Body of pancreas (tissue), 4 donors: ENCODE results near the gene KYNU.

Source experiments
- POLR2A ChIP-seq, 3 donors: fragments of 450-650 bp; IDR thresholded peaks; one replicate each; pipeline ENCODE4 v1.6.1; 2016; ENCODE audit warnings: antibody characterized with exemption in 3 of 3, mild to moderate bottlenecking in 2 of 3
- TF ChIP-seq, protein P1 (sequence below), 7 experiments: fragments of 450-650 bp in 4 of 7; fragments of 200-600 bp in 3 of 7; sonication (generic) in 3 of 7; IDR thresholded peaks; one replicate each; pipeline ENCODE4 v1.5.1; 2016 to 2019; ENCODE audit warnings: antibody characterized with exemption in 7 of 7

DNA sequence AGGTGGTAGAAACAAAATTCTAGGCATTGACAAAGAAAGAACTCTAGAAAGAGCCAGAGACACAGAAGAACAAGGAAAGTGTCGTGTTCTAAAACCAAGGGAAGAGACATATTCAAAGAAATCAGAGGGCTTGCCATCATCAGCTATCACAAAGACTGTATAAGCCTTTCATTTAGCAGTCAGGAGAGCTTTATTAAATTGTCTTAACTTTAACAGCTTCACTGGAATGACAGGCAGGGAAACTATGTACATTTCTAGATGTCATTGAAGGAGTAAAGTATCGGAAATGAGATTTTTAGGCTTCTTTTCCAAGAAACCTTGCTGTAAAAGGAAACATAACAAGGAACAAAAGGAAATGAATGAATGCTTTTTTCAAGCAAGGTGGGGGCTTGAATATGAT, 15.8 kb downstream of the KYNU start:
- TF ChIP-seq, protein P1, sequence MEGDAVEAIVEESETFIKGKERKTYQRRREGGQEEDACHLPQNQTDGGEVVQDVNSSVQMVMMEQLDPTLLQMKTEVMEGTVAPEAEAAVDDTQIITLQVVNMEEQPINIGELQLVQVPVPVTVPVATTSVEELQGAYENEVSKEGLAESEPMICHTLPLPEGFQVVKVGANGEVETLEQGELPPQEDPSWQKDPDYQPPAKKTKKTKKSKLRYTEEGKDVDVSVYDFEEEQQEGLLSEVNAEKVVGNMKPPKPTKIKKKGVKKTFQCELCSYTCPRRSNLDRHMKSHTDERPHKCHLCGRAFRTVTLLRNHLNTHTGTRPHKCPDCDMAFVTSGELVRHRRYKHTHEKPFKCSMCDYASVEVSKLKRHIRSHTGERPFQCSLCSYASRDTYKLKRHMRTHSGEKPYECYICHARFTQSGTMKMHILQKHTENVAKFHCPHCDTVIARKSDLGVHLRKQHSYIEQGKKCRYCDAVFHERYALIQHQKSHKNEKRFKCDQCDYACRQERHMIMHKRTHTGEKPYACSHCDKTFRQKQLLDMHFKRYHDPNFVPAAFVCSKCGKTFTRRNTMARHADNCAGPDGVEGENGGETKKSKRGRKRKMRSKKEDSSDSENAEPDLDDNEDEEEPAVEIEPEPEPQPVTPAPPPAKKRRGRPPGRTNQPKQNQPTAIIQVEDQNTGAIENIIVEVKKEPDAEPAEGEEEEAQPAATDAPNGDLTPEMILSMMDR (IDR thresholded peaks at IDR 0.05): no peak
- no peak for TF ChIP-seq POLR2A (IDR thresholded peaks at IDR 0.05)
